ENCODE results near the gene FOXL2NB. TPM values are rescaled to one million over a fixed set of nuclear protein-coding genes. Genes with fewer than 3 reads are reported as not detected.

The FOXL2NB gene
- total and polyA plus RNA-seq, 10 of the 15 experiments (the other 5 are each of a cell fraction or from before 2014, with no cell fraction given) = not detected

DNA sequence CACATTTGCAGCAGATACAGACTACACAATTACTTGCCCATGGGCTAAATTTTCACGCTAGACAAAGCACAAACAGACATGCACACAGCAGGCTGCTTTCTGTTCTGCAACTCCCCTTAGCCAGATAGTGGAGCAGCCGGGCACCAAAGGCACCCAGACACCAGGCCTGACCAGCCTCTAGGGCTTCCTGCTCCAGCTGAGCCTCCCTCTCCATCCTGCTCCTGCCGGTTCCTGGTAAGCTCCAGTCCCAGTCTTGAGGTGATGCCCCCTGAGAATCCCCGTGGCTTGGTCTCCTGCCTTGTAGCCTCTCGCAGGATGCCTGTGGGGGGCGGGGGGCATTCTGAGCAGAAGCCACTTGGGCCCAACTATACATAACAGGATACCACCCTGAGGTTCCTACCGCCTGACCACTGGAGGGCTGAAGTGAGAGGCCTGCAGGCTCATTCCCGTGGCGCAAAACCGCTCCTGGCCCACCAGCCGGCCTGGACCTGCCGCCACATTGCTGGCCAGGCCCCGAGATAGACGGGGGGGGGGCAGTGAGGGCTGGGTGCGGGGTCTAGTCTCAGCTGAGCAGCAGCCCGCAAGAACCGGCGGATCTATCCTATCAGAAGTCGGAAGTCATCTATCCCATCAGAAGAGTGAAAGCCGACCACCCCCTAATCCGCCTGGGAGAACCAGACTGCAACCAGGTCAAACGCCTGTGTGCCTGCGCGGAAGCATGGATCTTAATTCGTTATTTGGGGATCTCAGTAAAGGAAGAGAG lies 4.0 kb upstream of the FOXL2NB start:
- FAIRE-seq (no peak), DNase-seq (ENCODE audit: low read depth, low spot score) (no peak), ATAC-seq (no peak)
- H3K4me1 ChIP-seq (ENCODE audit: control insufficient read depth, insufficient read depth, low read length) = no peaks in the 10 kb centered on the region
- SMC1A ChIA-PET (ENCODE audit: uncharacterized antibody, unreplicated experiment) = no interaction called here
- no peak overlapping the region for H3K4me3 ChIP-seq
- H3K36me3 ChIP-seq (ENCODE audit: control insufficient read depth in 2 of 2, insufficient read depth in 2 of 2, low read length in 1 of 2) = no peaks in the 10 kb centered on the region
- H3K4me2 ChIP-seq (ENCODE audit: control insufficient read depth, insufficient read depth) = no peak overlapping the region
- WGBS (ENCODE audit: insufficient coverage, insufficient replicate concordance, low lambda C conversion rate, missing lambda C conversion rate) = 29% methylated on average over 25 of the region's 25 CpGs
- no peaks in the 10 kb centered on the region for H4K20me1 ChIP-seq (ENCODE audit: control insufficient read depth, insufficient read depth)
- RAD21 ChIA-PET (ENCODE audit: unreplicated experiment) = no interaction called here
- no peak overlapping the region for H3K27ac ChIP-seq (ENCODE audit: control insufficient read depth, insufficient read depth)
- in situ Hi-C loops (cut with MboI) (loop anchor here (25.0 kb wide), 1 partner anchor 1181 kb away; the partner anchor contains the start of gene SOX14), intact Hi-C loops (cut with micrococcal nuclease; ENCODE audit: unreplicated experiment) (loop anchor here (5.0 to 10.0 kb wide), 2 partner anchors 152 to 259 kb away; no protein-coding TSS in a partner anchor)
- H3K9me3 ChIP-seq (replicated peaks; ENCODE audit: control insufficient read depth, insufficient read depth, low read length) = no peaks in the 10 kb centered on the region; the same call in 2 of the 3 replicates
- H2AFZ ChIP-seq (ENCODE audit: control insufficient read depth, low read depth, low read length) = no peak overlapping the region
- H3K9ac ChIP-seq (ENCODE audit: control insufficient read depth, insufficient read depth, low read length) = no peak overlapping the region
- TF ChIP-seq BMI1 (IDR thresholded peaks at IDR 0.05; ENCODE audit: borderline replicate concordance) (peak; percentile 44; the same call in 1 of the 2 replicates), RAD51 (IDR thresholded peaks at IDR 0.05) (no peak), DPF2 (IDR thresholded peaks at IDR 0.05) (no peak), TAF1 (IDR thresholded peaks at IDR 0.05; ENCODE audit: borderline replicate concordance, low read depth, low read length) (no peak), EZH2 (IDR thresholded peaks at IDR 0.05; ENCODE audit: borderline replicate concordance, control insufficient read depth, low read depth, low read length) (0 out of 2 replicates have a peak, but pooled peaks have one; percentile 69), SMARCA5 (IDR thresholded peaks at IDR 0.05) (no peak), KLF5 (IDR thresholded peaks at IDR 0.05; ENCODE audit: partially characterized antibody) (no peak)
- TF ChIP-seq, protein P1, sequence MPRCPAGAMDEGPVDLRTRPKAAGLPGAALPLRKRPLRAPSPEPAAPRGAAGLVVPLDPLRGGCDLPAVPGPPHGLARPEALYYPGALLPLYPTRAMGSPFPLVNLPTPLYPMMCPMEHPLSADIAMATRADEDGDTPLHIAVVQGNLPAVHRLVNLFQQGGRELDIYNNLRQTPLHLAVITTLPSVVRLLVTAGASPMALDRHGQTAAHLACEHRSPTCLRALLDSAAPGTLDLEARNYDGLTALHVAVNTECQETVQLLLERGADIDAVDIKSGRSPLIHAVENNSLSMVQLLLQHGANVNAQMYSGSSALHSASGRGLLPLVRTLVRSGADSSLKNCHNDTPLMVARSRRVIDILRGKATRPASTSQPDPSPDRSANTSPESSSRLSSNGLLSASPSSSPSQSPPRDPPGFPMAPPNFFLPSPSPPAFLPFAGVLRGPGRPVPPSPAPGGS (IDR thresholded peaks at IDR 0.05; ENCODE audit: borderline replicate concordance, insufficient read depth, low read depth, low read length, poor library complexity, severe bottlenecking) = no peak
- TF ChIP-seq, protein P2, sequence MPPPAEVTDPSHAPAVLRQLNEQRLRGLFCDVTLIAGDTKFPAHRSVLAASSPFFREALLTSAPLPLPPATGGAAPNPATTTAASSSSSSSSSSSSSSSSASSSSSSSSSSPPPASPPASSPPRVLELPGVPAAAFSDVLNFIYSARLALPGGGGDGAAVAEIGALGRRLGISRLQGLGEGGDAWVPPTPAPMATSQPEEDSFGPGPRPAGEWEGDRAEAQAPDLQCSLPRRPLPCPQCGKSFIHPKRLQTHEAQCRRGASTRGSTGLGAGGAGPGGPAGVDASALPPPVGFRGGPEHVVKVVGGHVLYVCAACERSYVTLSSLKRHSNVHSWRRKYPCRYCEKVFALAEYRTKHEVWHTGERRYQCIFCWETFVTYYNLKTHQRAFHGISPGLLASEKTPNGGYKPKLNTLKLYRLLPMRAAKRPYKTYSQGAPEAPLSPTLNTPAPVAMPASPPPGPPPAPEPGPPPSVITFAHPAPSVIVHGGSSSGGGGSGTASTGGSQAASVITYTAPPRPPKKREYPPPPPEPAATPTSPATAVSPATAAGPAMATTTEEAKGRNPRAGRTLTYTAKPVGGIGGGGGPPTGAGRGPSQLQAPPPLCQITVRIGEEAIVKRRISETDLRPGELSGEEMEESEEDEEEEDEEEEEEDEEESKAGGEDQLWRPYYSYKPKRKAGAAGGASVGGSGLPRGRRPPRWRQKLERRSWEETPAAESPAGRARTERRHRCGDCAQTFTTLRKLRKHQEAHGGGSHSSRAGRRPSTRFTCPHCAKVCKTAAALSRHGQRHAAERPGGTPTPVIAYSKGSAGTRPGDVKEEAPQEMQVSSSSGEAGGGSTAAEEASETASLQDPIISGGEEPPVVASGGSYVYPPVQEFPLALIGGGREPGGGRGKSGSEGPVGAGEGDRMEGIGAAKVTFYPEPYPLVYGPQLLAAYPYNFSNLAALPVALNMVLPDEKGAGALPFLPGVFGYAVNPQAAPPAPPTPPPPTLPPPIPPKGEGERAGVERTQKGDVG (CRISPR knock-in tag; IDR thresholded peaks at IDR 0.05) = no peak
- H3K79me2 ChIP-seq (ENCODE audit: control insufficient read depth, insufficient read depth, low read length) = no peaks in the 10 kb centered on the region
- BruUV-seq (replicated peaks) = no TSS peak
- POLR2A ChIA-PET = no interaction called here
- CTCF ChIA-PET = interaction anchor here (2.7 kb wide), 1 partner anchor 12 kb away, joined by 9 read pairs; no protein-coding TSS in a partner anchor
- H3K27me3 ChIP-seq (replicated peaks in 1 of 2; ENCODE audit: control insufficient read depth in 2 of 2, insufficient read depth in 2 of 2, low read length in 1 of 2) = peaks cover 22 to 37% of the 10 kb centered on the region in 2 experiments
